Measurements from ENCODE around the gene ZC3H6. TPM values are rescaled to one million over a fixed set of nuclear protein-coding genes. Genes with fewer than 3 reads are reported as not detected.
"Not testable (repeated sequence)": the region's sequence is repeated elsewhere in the genome, so short reads cannot be mapped to it uniquely, and the experiment has no call there.

Gene ZC3H6
- polyA plus RNA-seq, 2 donors, result 0.61 to 1.9 TPM

DNA sequence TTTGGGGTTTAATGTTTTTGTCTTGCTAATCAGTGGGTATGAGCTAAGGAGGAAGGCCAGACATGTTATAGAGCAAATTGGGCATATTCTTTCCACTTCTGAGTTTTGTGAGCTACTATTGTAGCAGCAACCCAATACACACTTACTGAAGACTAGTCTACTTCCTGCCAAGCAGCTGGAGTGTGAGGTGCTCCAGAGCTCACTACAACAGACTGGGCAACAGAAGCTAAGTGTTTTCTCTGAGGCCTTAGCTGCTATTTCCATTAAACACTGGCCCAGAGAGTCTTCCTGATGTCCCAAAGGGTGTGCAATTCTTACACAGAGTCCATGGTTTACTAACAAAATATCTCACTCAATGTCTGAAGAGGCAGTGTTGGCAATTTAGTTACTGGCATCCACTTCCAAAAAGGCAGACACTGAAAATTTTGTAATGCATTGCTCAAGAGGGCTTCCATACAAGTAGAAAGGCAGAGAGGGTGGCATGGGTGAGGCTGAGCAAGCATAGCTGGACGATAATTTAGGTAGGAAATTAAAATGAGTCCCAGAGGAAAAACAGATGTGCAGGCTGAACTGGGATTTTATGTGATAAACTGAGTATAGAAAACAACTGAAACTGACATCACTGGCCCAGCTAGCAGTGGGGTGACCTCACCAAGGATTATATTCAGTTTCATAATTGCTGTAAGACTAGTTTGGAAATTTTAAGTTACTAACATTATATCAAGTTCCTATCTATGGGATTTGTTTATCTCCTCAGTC, 68.6 kb downstream of the ZC3H6 start:
- H3K36me3 ChIP-seq (ENCODE audit: control insufficient read depth in 2 of 2, insufficient read depth in 2 of 2, low read length in 1 of 2), result no peaks in the 10 kb centered on the region
- WGBS, 2 donors, result 65 to 70% methylated on average over 1 of the region's 1 CpG
- no peaks in the 10 kb centered on the region for H3K4me1 ChIP-seq (ENCODE audit: control insufficient read depth in 2 of 2, insufficient read depth in 2 of 2, low read length in 1 of 2)
- H3K27me3 ChIP-seq (ENCODE audit: control insufficient read depth in 1 of 2, insufficient read depth in 2 of 2, low read length in 2 of 2), result no peaks in the 10 kb centered on the region
- H3K4me3 ChIP-seq (ENCODE audit: low read depth in 1 of 2, low read length in 2 of 2), result no peak overlapping the region
- no peaks in the 10 kb centered on the region for H3K9me3 ChIP-seq (ENCODE audit: control insufficient read depth in 2 of 2, insufficient read depth in 1 of 2, low read depth in 1 of 2, low read length in 1 of 2)
- no peak overlapping the region for H3K27ac ChIP-seq (ENCODE audit: low read depth in 2 of 2, low read length in 1 of 2)

DNA sequence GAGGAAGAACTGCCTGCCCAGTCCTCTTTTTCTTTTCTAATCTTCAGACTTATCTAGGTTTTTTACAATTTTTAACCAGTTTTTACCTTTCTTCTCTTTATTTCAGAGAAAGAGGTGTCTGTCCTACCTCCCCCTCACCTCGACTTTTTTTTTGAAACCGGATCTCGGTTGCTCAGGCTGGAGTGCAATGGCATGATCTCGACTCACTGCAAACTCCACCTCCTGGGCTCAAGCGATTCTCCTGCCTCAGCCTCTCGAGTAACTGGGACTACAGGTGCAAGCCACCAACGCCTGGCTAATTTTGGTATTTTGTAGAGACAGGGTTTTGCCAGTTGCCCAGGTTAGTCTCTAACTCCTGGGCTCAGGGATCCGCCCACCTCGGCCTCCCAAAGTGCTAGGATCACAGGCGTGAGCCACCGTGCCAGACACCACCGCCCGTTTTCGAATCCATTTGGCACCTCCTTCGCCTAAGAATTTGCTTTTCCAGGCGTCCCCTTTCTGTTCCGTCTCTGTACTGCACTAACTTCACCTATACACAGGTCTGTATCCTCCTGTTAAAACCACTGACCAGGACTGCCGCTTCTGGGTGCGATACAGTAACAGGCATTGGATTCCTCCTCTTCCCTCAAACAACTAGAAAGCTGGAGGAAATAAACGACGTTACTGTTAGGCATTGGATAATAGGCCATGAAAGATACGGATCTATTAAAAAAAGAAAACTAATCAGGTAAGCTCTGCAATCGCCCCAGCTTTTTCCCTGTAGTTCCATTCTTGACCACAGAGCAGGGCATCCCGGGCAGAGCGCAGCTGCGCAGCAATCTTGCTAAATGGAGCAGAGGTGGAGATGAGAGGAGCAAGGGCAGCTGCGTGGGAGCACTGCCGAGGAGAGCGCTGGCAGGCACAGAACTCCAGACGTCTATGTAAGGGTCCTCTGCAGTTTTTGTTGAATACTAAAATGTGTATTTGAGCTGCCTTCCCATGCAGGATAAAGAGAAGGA, 69.9 kb downstream of the ZC3H6 start:
- WGBS, 2 donors, result 92% methylated on average over 30 of the region's 30 CpGs

GRCh38 chr2:112352292-112352691, 76.9 kb downstream of the ZC3H6 start:
- H3K4me3 ChIP-seq (ENCODE audit: low read depth in 1 of 2, low read length in 2 of 2); H3K4me1 ChIP-seq (ENCODE audit: control insufficient read depth in 2 of 2, insufficient read depth in 2 of 2, low read length in 1 of 2); H3K27ac ChIP-seq (ENCODE audit: low read depth in 2 of 2, low read length in 1 of 2); H3K36me3 ChIP-seq (ENCODE audit: control insufficient read depth in 2 of 2, insufficient read depth in 2 of 2, low read length in 1 of 2); H3K9me3 ChIP-seq (ENCODE audit: control insufficient read depth in 2 of 2, insufficient read depth in 1 of 2, low read depth in 1 of 2, low read length in 1 of 2); H3K27me3 ChIP-seq (ENCODE audit: control insufficient read depth in 1 of 2, insufficient read depth in 2 of 2, low read length in 2 of 2): not testable (repeated sequence)
- WGBS, 2 donors, result 80 to 91% methylated on average over 2 of the region's 2 CpGs

More for the DNA sequence above, 69.9 kb downstream of the ZC3H6 start:
- Histone ChIP-seq H3K4me1 (ENCODE audit: control insufficient read depth in 2 of 2, insufficient read depth in 2 of 2, low read length in 1 of 2) (no peaks in the 10 kb centered on the region), H3K27ac (ENCODE audit: low read depth in 2 of 2, low read length in 1 of 2) (no peak overlapping the region), H3K9me3 (ENCODE audit: control insufficient read depth in 2 of 2, insufficient read depth in 1 of 2, low read depth in 1 of 2, low read length in 1 of 2) (no peaks in the 10 kb centered on the region), H3K4me3 (ENCODE audit: low read depth in 1 of 2, low read length in 2 of 2) (no peak overlapping the region), H3K36me3 (ENCODE audit: control insufficient read depth in 2 of 2, insufficient read depth in 2 of 2, low read length in 1 of 2) (no peaks in the 10 kb centered on the region), H3K27me3 (ENCODE audit: control insufficient read depth in 1 of 2, insufficient read depth in 2 of 2, low read length in 2 of 2) (no peaks in the 10 kb centered on the region)

GRCh38 chr2:112352809-112353603, 77.6 kb downstream of the ZC3H6 start:
- H3K27ac ChIP-seq (ENCODE audit: low read depth in 2 of 2, low read length in 1 of 2); H3K36me3 ChIP-seq (ENCODE audit: control insufficient read depth in 2 of 2, insufficient read depth in 2 of 2, low read length in 1 of 2); H3K9me3 ChIP-seq (ENCODE audit: control insufficient read depth in 2 of 2, insufficient read depth in 1 of 2, low read depth in 1 of 2, low read length in 1 of 2); H3K4me3 ChIP-seq (ENCODE audit: low read depth in 1 of 2, low read length in 2 of 2); H3K4me1 ChIP-seq (ENCODE audit: control insufficient read depth in 2 of 2, insufficient read depth in 2 of 2, low read length in 1 of 2); H3K27me3 ChIP-seq (ENCODE audit: control insufficient read depth in 1 of 2, insufficient read depth in 2 of 2, low read length in 2 of 2): not testable (repeated sequence)
- WGBS, 2 donors, result 94 to 95% methylated on average over 15 of the region's 25 CpGs

GRCh38 chr2:112354335-112354734, 78.9 kb downstream of the ZC3H6 start:
- not testable (repeated sequence) for H3K4me3 ChIP-seq (ENCODE audit: low read depth in 1 of 2, low read length in 2 of 2); H3K27ac ChIP-seq (ENCODE audit: low read depth in 2 of 2, low read length in 1 of 2); H3K36me3 ChIP-seq (ENCODE audit: control insufficient read depth in 2 of 2, insufficient read depth in 2 of 2, low read length in 1 of 2); H3K27me3 ChIP-seq (ENCODE audit: control insufficient read depth in 1 of 2, insufficient read depth in 2 of 2, low read length in 2 of 2); H3K4me1 ChIP-seq (ENCODE audit: control insufficient read depth in 2 of 2, insufficient read depth in 2 of 2, low read length in 1 of 2); H3K9me3 ChIP-seq (ENCODE audit: control insufficient read depth in 2 of 2, insufficient read depth in 1 of 2, low read depth in 1 of 2, low read length in 1 of 2)
- WGBS, 2 donors, result 78 to 88% methylated on average over 2 of the region's 2 CpGs

GRCh38 chr2:112360055-112360454, 84.7 kb downstream of the ZC3H6 start:
- WGBS, 2 donors, result 95 to 98% methylated on average over 7 of the region's 7 CpGs
- H3K4me3 ChIP-seq (ENCODE audit: low read depth in 1 of 2, low read length in 2 of 2); H3K27ac ChIP-seq (ENCODE audit: low read depth in 2 of 2, low read length in 1 of 2); H3K4me1 ChIP-seq (ENCODE audit: control insufficient read depth in 2 of 2, insufficient read depth in 2 of 2, low read length in 1 of 2); H3K36me3 ChIP-seq (ENCODE audit: control insufficient read depth in 2 of 2, insufficient read depth in 2 of 2, low read length in 1 of 2); H3K9me3 ChIP-seq (ENCODE audit: control insufficient read depth in 2 of 2, insufficient read depth in 1 of 2, low read depth in 1 of 2, low read length in 1 of 2); H3K27me3 ChIP-seq (ENCODE audit: control insufficient read depth in 1 of 2, insufficient read depth in 2 of 2, low read length in 2 of 2): not testable (repeated sequence)

Other genes with a start within 250 kb of the ZC3H6 start
- gene TMEM87B, start 220.3 kb upstream of the ZC3H6 start, polyA plus RNA-seq, result 10 to 100 TPM in 1 of 2 donors, 1 to 10 TPM in 1; 9.1 to 10.1 TPM
- gene FBLN7, start 137.2 kb upstream of the ZC3H6 start, polyA plus RNA-seq, result under 1 TPM; 0.14 to 0.33 TPM
- gene ZC3H8, start 20.6 kb upstream of the ZC3H6 start, polyA plus RNA-seq, result 1 to 10 TPM; 5.2 to 7.6 TPM
- gene RGPD8, start 158.0 kb downstream of the ZC3H6 start, polyA plus RNA-seq, result 1 to 10 TPM in 1 of 2 donors, under 1 TPM in 1; 0.34 to 1.0 TPM
- 1 to 10 TPM; 7.1 to 7.2 TPM for gene TTL, start 206.6 kb downstream of the ZC3H6 start, polyA plus RNA-seq